Measurements from ENCODE around the gene COL24A1.
"Not testable (repeated sequence)": the region's sequence is repeated elsewhere in the genome, so short reads cannot be mapped to it uniquely, and the experiment has no call there.

Gene COL24A1

DNA sequence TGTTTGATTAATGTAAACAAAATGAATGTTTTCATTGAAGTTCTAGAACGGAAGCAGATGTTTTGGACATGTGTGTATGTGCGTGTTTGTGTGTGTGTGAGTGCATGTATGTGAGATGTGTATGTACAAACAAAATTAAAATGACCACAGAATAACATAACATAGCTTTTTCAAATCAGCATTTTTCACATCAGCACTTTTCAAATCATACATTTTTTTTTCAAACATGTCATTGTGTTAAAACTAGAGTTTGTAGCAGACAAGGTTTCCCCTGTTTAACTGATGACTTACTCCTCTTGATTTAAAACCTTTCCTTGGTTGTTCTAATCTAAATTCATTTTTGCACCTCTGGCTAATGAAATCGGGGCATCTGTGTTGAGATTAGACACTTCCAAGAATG, 412.8 kb downstream of the COL24A1 start:
- Histone ChIP-seq H4K20me1 (ENCODE audit: insufficient read depth) (no peaks in the 10 kb centered on the region), H3K4me3 (IDR thresholded peaks at IDR 0.05; ENCODE audit: insufficient read depth, low read depth, low read length) (no peak overlapping the region), H3K9ac (no peak overlapping the region), H3K27ac (no peak overlapping the region), H3K4me1 (ENCODE audit: low read depth, poor library complexity, severe bottlenecking) (no peaks in the 10 kb centered on the region), H2AFZ (ENCODE audit: low read depth) (no peak overlapping the region), H3K79me2 (ENCODE audit: insufficient read depth, low read depth) (no peaks in the 10 kb centered on the region), H3K27me3 (ENCODE audit: insufficient read depth, low read depth) (no peaks in the 10 kb centered on the region), H3K4me2 (no peak overlapping the region), H3K36me3 (ENCODE audit: insufficient read depth) (no peaks in the 10 kb centered on the region)
- TF ChIP-seq, protein P1, sequence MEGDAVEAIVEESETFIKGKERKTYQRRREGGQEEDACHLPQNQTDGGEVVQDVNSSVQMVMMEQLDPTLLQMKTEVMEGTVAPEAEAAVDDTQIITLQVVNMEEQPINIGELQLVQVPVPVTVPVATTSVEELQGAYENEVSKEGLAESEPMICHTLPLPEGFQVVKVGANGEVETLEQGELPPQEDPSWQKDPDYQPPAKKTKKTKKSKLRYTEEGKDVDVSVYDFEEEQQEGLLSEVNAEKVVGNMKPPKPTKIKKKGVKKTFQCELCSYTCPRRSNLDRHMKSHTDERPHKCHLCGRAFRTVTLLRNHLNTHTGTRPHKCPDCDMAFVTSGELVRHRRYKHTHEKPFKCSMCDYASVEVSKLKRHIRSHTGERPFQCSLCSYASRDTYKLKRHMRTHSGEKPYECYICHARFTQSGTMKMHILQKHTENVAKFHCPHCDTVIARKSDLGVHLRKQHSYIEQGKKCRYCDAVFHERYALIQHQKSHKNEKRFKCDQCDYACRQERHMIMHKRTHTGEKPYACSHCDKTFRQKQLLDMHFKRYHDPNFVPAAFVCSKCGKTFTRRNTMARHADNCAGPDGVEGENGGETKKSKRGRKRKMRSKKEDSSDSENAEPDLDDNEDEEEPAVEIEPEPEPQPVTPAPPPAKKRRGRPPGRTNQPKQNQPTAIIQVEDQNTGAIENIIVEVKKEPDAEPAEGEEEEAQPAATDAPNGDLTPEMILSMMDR (conservative IDR thresholded peaks at IDR 0.05; ENCODE audit: low read depth, low read length), result no peak

DNA sequence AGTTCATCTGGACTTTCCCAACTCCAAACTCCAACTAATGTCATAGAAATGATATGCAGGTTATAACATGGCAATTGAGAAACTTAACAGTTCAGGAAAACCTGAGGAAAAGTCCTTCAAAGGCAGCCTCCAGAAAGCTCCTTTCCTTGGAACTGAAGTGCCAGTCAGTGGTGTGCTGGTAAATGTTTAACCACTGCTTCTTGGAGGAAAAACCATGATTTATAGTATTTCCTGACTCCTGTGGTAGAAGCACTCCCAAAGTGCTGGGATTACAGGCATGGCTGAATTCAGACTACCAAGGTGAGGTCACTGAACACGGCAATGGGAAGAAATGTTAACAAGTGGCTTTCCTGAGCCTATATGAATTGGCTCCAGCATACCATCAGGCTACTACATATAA, 421.6 kb downstream of the COL24A1 start:
- no peak overlapping the region for H3K27ac ChIP-seq
- no peaks in the 10 kb centered on the region for H3K27me3 ChIP-seq (ENCODE audit: insufficient read depth, low read depth)
- no peak overlapping the region for H3K4me2 ChIP-seq
- no peak overlapping the region for H3K4me3 ChIP-seq (IDR thresholded peaks at IDR 0.05; ENCODE audit: insufficient read depth, low read depth, low read length)
- H2AFZ ChIP-seq (ENCODE audit: low read depth), result no peak overlapping the region
- TF ChIP-seq, protein P1 (conservative IDR thresholded peaks at IDR 0.05; ENCODE audit: low read depth, low read length), result no peak
- H3K4me1 ChIP-seq (ENCODE audit: low read depth, poor library complexity, severe bottlenecking), result no peaks in the 10 kb centered on the region
- no peaks in the 10 kb centered on the region for H3K79me2 ChIP-seq (ENCODE audit: insufficient read depth, low read depth)
- H3K9ac ChIP-seq, result no peak overlapping the region
- H3K36me3 ChIP-seq (ENCODE audit: insufficient read depth), result no peaks in the 10 kb centered on the region
- H4K20me1 ChIP-seq (ENCODE audit: insufficient read depth), result no peaks in the 10 kb centered on the region

DNA sequence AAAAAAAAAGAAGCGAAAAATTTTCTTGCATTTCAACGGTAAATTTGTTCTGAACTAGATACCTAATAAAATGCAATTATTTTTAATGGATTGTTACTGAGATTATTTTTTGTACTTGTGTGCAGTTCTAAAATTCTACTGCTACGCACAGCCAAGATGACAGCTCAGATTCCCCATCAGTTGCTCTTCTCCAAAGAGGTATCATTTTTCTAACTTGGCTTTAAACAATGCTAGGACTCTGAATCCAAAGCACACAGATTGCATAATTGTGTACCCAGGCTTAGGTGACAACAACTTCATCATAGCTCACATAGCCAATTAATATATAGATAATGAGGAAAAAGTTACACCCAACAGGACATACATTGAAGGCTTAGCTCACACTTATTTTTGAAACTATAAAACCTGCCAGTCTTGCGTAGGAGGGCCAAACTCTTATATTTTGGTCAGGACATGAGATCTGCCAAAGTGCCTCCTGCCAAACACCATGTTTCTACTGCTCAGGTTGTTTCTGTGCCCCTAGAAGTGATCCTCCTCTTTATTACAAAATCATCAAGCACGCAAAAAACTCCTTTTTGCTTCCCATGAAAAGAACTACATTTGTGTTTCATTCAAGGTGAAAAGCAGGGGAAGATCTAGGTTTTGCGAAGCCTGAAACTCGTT, 437.8 kb downstream of the COL24A1 start:
- TF ChIP-seq, protein P1 (conservative IDR thresholded peaks at IDR 0.05; ENCODE audit: low read depth, low read length), result no peak
- H3K4me2 ChIP-seq, result no peak overlapping the region
- H4K20me1 ChIP-seq (ENCODE audit: insufficient read depth), result no peaks in the 10 kb centered on the region
- no peaks in the 10 kb centered on the region for H3K4me1 ChIP-seq (ENCODE audit: low read depth, poor library complexity, severe bottlenecking)
- H3K9ac ChIP-seq, result no peak overlapping the region
- H3K79me2 ChIP-seq (ENCODE audit: insufficient read depth, low read depth), result no peaks in the 10 kb centered on the region
- H3K27ac ChIP-seq, result no peak overlapping the region
- no peak overlapping the region for H3K4me3 ChIP-seq (IDR thresholded peaks at IDR 0.05; ENCODE audit: insufficient read depth, low read depth, low read length)
- H3K27me3 ChIP-seq (ENCODE audit: insufficient read depth, low read depth), result no peaks in the 10 kb centered on the region
- H2AFZ ChIP-seq (ENCODE audit: low read depth), result no peak overlapping the region
- no peaks in the 10 kb centered on the region for H3K36me3 ChIP-seq (ENCODE audit: insufficient read depth)

DNA sequence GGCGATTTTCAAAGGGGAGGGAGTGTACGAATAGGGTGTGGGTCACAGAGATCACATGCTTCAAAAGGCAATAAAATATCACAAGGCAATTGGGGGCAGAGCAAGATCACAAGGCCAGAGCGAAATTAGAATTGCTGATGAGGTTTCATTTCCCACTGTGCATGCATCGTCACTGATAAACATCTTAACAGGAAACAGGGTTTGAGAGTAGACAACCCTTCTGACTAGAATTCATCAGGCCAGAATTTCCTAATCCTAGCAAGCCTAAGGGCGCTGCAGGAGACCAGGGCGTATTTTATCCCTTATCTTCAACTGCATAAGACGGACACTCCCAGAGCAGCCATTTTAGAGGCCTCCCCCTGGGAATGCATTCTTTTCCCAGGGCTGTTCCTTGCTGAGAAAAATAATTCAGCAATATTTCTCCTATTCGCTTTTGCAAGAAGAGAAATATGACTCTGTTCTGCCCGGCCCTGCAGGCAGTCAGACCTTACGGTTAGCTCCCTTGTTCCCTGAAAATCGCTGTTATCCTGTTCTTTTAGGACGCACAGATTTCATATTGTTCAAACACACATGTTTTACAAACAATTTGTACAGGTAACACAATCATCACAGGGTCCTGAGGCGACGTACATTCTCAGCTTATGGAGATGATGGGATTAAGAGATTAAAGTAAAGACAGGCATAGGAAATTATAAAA, 442.0 kb downstream of the COL24A1 start:
- not testable (repeated sequence) for H3K9ac ChIP-seq; H4K20me1 ChIP-seq (ENCODE audit: insufficient read depth); H3K4me1 ChIP-seq (ENCODE audit: low read depth, poor library complexity, severe bottlenecking); H2AFZ ChIP-seq (ENCODE audit: low read depth); H3K27ac ChIP-seq; H3K36me3 ChIP-seq (ENCODE audit: insufficient read depth); H3K4me3 ChIP-seq (IDR thresholded peaks at IDR 0.05; ENCODE audit: insufficient read depth, low read depth, low read length); H3K27me3 ChIP-seq (ENCODE audit: insufficient read depth, low read depth); H3K4me2 ChIP-seq; H3K79me2 ChIP-seq (ENCODE audit: insufficient read depth, low read depth)

DNA sequence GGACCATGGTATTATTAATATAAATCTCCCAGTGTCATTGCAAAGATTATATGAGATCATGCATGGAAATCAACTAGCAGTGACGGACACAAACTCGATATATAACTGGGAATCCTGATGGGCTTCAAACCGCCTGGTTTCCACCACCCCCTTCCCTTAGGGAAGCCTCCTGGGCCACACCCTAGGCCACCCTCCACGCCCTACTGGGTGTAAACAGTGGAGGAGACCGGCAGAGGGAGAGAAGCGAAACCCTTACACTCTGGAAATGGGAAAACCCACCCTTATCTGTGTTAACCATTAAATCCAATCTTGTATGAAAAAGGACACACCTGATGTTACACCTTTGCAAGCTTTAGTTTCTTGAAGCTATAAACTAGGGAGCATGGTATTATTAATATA, 447.7 kb downstream of the COL24A1 start:
- Histone ChIP-seq H3K9ac (peak overlapping the region; percentile 68; the same call in 1 of the 2 replicates), H3K4me2 (peak overlapping the region; percentile 54; the same call in 1 of the 2 replicates), H3K79me2 (ENCODE audit: insufficient read depth, low read depth) (peaks cover 18% of the 10 kb centered on the region), H3K27me3 (ENCODE audit: insufficient read depth, low read depth) (no peaks in the 10 kb centered on the region), H3K36me3 (ENCODE audit: insufficient read depth) (no peaks in the 10 kb centered on the region), H3K4me3 (IDR thresholded peaks at IDR 0.05; ENCODE audit: insufficient read depth, low read depth, low read length) (no peak overlapping the region), H3K27ac (peak overlapping the region; percentile 68), H2AFZ (ENCODE audit: low read depth) (peak overlapping the region; percentile 81), H3K4me1 (ENCODE audit: low read depth, poor library complexity, severe bottlenecking) (peaks cover 18% of the 10 kb centered on the region), H4K20me1 (ENCODE audit: insufficient read depth) (no peaks in the 10 kb centered on the region)
- TF ChIP-seq, protein P1 (conservative IDR thresholded peaks at IDR 0.05; ENCODE audit: low read depth, low read length), result no peak
